GM13976 (cell line): ENCODE results near the gene ADAMTS2.

Experiments used
- DNase-seq: peaks from one replicate; pipeline ENCODE4 v3.0.0; 2012; ENCODE audit warnings: low spot score
- in situ Hi-C: fragments of 300-500 bp; cut with MboI; formaldehyde crosslinking; loops from one replicate; pipeline ENCODE4 v1.12.0; 2022; ENCODE audit warnings: low sequenced_read_pairs, mixed read lengths, inconsistent platforms; ENCODE audit not compliant: unreplicated experiment
- TF ChIP-seq, protein P1 (sequence below): IDR thresholded peaks from 2 replicates; pipeline ENCODE4 v1.5.1; 2012; ENCODE audit warnings: borderline replicate concordance, mild to moderate bottlenecking; ENCODE audit not compliant: insufficient read depth; ENCODE audit errors: extremely low read depth, missing control alignments, control extremely low read depth

The ADAMTS2 gene

DNA sequence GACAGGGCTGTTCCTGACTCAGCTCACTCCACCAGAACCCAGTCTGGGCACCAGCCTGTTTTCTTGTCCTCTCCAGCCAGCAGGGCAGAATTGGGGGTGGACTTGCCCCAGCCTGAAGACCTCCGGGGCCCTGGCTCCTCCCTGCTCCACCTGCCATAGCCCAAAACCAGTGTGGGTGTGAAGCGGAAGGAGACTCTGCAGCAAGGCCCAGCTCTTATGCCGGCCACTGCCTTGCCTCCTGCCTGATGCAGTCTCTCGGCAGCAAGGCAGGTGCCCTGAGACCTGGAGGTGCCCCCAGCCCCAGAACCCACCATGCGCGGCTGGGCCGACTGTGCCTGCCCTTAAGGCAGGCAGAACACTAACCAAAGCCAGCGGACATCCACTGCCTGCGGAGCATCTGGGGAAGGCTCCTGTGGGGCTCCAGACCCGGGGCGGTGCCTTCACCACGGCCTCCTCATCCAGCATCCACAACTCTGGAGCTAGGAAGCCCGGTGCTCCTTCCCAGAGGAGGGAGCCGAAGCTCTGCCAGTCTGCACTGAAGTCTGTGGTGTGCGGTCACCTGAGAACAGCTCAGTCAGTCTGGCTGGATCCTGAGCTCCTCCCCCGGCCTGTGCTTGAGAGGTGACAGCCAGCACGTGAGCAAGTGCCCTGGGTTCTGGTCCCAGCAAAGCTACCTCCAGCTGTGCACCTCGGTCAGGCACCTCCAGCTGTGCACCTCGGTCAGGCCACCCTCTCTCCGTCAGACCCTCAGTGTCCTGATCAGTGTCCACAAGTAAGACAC is 116.7 kb downstream of the ADAMTS2 start:
- in situ Hi-C loops, result no loop called here
- TF ChIP-seq, protein P1, sequence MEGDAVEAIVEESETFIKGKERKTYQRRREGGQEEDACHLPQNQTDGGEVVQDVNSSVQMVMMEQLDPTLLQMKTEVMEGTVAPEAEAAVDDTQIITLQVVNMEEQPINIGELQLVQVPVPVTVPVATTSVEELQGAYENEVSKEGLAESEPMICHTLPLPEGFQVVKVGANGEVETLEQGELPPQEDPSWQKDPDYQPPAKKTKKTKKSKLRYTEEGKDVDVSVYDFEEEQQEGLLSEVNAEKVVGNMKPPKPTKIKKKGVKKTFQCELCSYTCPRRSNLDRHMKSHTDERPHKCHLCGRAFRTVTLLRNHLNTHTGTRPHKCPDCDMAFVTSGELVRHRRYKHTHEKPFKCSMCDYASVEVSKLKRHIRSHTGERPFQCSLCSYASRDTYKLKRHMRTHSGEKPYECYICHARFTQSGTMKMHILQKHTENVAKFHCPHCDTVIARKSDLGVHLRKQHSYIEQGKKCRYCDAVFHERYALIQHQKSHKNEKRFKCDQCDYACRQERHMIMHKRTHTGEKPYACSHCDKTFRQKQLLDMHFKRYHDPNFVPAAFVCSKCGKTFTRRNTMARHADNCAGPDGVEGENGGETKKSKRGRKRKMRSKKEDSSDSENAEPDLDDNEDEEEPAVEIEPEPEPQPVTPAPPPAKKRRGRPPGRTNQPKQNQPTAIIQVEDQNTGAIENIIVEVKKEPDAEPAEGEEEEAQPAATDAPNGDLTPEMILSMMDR, result no peak
- no peak for DNase-seq

DNA sequence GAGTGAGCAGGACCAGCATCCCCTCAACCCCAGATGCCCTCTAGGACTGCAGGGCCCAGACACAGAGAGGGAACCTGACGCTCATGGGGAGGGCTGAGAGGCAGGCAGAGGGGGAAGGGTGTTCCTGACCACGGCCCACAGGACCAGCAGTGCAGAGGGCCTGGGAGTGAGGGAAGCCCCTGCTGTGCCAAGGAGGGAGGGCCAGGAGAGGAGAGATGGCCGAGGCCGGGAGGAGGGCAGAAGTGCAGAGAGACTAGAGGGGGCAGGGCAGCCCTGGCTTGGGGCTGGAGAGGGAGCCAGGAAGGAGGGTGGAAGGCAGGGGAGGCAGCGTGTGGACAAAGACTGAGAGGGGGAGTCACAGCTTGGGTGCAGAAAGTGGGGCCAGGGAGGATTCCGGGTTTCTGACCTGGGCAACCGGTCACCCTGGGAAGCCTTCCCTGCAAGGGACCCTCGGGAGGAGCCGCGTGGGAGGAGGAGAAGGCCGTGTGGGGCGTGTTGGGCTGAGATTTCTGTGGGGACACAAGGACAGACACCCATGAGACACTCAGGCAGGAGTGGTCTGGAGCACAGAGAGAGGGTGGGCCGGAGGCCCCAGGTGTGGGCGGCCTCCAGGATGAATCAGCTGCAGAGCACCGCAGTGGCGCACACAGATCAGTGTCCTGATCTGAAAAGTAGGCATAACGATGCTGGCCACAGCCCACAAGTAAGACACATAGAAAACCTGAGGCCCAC is 117.5 kb downstream of the ADAMTS2 start:
- no peak for DNase-seq
- TF ChIP-seq, protein P1, result no peak
- in situ Hi-C loops, result no loop called here

DNA sequence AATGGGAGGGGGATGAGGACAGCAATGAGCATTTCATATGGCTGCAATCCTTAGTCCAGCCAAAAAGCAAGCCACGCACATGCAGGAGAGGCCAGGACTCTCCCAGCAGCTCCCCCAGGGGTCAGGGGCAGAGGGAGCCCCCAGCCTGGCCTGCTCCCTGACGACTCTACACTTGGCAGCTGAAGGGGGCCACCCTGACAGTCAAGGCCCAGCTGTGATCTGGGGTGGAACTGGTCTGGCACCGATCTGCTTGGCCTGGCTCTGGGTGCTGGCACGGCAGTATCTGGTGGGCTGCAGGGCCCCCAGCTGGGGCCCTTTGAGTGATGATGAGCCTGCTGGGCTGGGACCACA is 118.1 kb downstream of the ADAMTS2 start:
- no peak for DNase-seq
- in situ Hi-C loops, result no loop called here
- TF ChIP-seq, protein P1, result no peak

DNA sequence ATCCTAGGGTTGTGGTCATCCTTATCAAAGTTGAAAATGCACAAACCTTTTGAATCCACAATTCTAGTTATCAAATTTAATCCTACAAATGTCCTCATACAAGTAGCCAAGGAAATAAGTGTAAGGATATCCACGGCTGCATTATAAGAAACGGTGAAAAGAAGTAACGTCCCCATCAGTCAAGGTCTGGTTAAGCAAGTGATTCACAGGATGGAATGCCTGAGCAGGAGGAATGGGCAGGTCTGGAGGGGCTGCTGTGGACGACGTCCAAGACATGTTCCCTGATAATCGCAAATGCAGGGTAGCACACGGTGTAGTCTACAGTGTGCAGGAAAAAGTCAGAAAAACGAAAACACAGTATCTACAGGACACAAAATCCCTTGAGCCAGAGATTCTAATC is 118.6 kb downstream of the ADAMTS2 start:
- TF ChIP-seq, protein P1, result no peak
- in situ Hi-C loops, result no loop called here

DNA sequence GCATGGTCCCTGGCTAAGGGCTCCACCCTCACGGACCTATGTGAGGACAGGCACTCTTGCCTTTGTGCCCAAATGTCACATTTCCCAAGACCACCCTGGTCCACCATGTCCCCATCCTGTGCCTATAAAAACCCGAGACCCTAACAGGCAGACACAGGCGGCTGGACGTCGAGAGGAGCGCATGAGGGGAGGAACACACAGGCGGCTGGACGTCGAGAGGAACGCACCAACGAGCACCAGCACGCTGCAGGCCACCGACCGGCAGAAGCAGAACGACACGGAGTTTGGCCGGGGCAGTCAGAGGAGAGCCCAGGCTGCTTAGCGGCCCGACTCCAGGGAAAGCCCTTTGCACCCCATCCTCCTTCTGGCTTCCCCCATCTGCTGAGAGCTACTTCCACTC is 119.9 kb downstream of the ADAMTS2 start:
- in situ Hi-C loops, result no loop called here
- TF ChIP-seq, protein P1, result no peak
- no peak for DNase-seq

More for the DNA sequence above, 118.6 kb downstream of the ADAMTS2 start:
- no peak for DNase-seq

DNA sequence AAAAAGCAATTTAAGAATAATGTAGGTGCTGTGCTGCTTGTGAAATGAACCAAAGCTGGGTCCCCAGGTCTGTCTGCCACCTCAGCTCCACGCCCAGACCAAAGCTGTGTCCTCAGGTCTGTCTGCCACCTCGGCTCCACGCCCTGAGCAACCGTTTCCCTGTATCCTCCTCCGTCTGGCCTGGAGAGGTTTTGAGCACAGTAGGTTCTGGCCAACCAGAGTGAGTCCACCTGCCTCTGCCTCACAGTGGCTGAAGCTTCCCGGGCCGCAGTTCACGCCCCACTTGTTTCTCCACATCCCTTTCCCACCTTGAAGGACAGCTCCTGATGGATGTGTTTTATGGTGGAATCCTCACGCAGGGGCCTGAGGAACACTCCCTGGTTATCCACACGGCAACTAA is 120.5 kb downstream of the ADAMTS2 start:
- TF ChIP-seq, protein P1, result no peak
- in situ Hi-C loops, result no loop called here
- no peak for DNase-seq

DNA sequence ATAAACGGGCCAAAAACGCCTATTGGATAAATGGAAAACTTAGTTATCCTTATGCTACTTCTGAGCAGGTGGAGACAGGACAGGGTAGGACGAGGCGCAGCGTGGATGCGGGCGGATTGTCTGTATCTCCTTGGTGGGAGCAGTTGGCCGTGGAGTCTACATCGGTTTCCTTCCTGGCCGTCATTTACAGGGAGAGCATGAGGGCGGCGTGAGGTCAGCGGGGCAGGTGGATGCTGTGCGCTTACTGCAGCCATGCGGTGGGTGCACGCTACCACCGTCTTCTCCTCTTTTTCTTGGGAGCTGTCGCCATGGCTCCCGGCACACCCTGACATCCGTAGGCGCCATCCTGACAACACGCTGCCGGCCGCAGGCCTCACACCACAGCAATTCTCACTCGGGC is 121.3 kb downstream of the ADAMTS2 start:
- TF ChIP-seq, protein P1, result no peak
- in situ Hi-C loops, result no loop called here
- DNase-seq, result no peak
